GM19043 (cell line): ENCODE results near the gene NCK2.

Source experiments
- ATAC-seq: cut with Tn5 transposase; IDR thresholded peaks from one replicate; pipeline ENCODE4 v1.9.1; 2021; ENCODE audit warnings: low read depth; ENCODE audit not compliant: unreplicated experiment

The NCK2 gene

DNA sequence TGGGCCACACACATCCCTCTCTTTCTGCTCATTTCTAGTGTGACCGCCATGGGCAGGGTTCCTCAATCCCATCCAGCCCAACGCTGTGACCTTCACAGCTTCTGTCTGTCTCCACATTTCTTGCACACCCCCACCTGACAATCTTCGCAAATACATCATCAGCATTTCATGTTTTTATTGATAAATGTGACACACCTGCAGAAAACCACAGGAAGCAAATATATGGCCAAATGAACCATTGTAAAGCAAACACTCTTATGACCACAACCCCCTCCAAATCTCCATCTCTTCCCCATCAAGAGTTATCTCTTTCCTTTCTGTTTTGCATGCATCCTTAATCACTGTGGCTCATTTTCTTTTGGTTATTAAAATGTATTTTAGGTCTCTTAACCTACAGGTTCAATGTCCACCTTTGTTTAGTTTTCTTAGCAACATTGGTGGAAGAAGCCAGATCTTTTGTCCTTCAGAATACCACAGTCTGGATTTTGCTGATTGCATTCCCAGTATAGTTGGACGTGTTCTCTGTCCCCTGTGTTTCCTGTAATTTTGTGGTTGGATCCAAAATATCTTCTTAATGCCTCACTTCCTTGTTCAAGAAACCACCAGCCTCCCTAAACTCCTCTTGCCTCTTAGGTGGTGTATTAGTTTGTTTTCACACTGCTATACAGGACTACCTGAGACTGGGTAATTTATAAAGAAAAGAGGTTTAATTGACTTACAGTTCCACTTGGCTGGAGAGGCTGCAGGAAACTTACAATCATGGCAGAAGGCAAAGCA, 9.8 kb upstream of the NCK2 start:
- ATAC-seq, result no peak

DNA sequence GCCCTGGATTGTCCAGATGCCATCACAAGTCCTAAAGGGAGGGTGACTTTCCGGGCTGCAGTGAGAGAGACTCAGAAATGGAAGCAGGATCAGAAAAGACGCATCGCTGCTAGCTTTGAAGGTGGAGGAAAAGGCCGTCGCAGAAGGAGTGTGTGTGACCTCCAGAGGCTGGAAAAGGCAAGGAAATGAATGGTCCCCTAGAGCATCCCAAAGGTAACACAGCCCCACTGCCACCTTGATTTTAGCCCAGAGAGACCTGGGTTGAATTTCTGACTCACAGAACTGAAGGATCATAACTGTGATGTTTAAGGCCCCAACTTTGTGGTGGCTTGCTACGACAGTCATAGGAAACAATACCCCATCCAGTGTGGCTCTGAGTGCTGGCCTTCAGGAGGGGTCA, 8.6 kb upstream of the NCK2 start:
- no peak for ATAC-seq

DNA sequence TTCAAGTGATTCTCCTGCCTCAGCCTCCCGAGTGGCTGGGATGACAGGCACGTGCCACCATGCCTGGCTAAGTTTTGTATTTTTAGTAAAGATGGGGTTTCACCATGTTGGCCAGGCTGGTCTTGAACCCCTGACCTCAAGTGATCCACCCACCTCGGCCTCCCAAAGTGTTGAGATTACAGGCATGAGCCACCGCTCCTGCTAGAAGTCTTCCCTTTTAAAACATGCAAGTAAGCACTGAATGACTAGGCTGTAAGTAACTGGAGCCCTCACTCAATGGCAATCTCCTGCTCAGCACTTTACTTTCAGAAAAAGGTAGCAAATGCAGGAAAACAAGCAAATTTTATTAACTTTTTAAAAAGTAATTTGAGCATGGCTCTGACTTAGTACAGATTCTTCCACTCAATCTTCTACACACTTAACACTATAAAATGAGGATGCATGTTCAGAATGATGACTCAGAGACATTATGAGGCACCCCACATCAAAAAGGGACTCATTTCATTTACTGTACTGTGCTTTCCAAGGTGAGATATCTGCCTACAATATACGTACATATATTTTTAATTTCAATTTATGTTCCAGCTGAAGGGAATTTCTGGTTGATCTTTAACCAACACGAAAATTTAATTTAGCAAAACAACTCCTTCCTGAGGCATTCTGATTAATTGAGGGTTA, 6.6 kb upstream of the NCK2 start:
- ATAC-seq, result no peak

DNA sequence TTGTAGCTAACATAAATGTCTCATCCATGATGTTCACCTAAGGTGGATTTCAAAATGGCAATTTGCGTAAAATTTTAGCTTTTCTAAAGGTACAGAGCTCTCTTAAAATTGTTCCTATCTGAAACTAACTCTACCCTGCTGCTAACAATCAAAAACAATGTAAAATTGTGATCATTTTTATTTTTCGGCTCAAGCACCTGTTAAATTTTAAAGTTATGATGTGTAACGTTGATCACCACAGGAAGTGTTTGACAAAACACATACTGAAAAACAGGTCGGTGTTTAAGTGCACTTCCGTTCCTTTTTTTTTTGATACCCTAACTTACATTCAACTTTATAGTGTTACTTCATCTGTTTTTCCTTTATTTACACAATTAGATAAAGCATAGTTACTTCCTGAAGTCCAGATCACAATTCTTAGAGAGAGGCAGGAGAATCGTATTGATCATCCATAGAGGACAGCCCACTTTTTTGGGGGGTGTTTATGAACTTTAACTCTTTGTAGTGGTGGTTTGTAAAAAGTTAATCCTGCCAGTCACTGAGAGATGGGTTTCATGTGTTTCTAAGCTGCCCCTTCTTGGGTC, 6.0 kb upstream of the NCK2 start:
- no peak for ATAC-seq

DNA sequence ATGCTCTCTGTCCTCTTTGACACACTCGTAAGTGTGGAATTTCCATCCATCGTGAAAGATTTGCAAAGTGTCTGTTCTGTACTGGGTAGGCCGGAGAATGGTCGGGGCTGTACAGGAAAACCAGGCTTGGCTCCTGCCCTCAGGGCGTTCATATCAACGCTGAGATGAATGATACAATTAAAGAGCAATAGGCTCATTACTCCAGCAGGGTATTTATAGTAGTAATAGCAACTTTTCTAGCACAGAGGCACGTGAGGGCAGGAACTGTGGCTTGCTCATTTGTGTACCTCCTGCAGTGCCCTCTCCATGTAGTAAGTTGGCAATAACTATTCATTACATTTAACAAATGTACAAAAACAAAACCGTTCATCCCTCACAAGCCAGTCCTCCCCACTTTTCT, 5.3 kb upstream of the NCK2 start:
- no peak for ATAC-seq

DNA sequence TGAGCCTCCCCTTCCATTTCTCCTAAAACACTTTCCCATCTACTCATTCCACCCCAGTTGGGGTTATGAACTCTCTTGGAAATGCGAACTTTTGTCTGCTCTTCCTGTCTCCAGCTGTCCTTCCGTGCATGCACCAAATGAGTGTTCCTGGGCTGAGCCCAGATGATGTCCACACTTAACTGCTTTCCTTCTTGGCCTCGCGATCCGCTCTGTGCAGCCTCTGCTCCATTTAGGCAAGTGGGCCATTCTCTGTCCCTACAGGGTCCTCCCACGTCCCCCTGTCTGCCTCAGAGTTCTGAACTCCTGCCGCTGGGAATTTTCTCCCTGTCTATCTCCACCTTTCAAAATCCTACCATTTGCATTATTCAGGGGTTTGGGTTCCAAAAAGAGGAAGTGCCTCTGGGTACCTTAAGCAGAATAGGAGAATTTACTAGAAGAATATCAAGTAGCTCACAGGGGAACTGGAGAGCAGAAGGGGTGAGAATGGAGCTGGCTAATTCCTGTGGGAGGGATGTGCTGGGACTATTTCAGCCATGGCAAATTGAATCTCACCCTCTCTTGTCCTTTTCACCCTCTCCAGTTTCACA, 4.7 kb upstream of the NCK2 start:
- ATAC-seq, result no peak

DNA sequence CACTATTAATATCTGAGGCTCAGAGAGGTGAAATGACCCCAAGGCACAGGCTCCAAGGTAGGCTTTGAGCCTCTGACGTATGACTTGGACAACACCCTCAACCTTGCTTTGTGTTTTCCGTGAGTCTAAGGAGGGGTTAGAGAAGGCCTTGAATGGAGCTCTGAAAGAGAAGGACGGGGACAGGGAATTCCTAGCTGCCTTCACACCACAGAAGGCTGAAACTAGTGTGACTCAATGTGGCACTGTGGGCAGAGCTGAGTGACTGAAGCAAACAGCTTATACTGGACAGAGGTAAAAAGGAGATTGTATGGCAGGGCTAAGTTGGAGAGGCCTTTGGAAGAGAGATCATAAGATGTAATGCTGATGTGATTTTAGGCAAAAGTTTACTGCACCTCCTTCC, 3.5 kb upstream of the NCK2 start:
- ATAC-seq, result no peak

DNA sequence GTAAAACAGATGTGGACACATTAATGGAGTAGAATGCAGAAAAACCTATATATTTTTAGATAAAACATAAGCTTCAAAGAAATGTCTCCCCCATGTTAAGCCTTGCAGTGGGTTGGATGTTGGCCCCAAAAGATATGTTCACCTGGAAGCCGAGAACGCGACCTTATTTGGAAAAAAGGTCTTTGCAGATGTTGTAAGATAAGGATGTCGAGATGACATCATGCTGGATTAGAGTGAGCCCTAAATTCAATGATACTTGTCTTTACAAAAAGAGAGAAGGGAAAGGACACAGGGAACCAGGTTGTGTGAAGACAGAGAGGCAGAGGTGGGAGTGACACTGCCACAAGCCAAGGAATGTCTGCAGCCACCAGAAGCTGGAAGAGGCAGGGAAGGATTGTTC, 3.1 kb upstream of the NCK2 start:
- no peak for ATAC-seq

DNA sequence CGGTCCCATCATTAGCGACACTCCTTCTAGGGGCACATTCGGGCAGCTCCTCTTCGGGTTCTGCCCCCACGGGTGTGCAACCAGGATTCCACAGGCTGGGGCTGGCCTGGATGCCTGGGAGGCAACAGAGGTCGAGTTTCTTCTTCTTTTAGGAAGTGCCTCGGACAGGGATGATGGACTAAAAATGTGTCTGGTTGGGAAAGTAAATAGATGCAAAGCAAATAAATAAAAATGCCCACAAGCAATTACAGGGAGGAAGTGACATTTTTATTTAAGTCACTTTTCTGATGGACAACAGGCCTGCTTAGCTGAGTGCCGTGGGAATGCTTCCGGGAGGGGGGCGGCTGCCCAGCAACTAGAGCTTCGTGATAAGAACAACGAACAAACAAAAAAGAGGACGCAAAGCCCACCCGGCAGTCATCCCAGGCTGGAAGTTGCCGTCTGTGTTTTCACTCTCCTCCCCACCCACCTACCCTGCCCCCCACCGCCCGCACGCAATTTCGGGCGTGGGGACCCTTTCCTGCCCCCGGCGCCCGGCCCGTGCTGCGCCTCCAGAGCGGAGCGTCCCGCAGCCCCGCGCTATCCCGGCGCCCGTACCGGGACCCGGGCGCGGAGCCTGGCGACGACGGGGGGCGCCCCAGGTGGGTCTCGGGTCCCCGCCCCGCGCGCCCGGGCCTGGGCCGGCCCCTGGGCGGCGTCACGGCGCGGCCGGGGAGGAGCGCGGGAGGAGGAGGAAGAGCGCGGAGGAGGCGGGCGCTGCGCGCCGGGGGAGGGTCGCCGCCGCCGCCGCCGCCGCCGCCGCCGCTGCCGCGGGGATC, 412 bp upstream of the NCK2 start:
- ATAC-seq, result peak; percentile 67

DNA sequence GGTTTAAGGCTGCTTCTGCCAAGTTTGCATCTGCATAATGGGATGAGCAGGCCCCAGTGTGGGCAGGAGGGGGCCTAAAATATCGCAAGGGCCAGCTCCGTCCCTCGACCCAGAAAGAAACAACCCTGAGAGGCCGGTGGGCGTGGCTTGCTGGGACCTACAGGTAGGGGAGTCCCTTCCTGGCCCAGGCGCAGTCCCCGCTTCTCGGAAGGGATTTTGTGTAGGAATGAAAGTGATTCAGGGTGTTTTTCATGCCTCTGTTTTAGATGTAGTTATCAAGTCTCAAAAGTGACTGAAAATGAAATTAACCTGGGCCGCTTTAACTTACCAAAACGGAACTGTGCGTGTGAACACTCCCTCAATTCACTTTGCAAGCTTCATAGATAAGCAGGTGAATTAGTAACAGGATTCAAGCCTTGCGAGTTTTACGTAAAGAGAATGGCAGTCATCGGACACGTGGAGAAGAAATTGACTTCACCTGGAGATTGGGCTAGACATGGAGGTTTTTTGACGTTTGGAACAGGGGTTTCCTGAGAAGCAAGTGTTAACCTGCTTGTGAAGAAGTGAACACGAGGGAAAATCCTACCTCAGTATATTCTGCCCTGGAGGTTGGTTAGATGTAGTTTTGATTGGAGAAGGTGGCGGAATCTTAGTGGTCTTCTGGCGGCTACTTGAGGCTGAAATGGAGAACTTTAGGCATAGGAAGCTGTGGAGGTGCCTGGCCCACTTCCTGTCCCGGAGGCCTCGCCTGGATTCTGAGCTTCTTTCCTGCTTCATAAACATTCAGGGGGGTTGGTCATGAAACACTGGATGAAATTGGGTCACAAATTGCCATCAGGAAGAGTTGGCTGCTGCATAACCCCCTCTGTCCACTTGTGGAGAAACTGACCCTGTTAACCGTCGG, 1.7 kb downstream of the NCK2 start:
- ATAC-seq, result peak; percentile 48

DNA sequence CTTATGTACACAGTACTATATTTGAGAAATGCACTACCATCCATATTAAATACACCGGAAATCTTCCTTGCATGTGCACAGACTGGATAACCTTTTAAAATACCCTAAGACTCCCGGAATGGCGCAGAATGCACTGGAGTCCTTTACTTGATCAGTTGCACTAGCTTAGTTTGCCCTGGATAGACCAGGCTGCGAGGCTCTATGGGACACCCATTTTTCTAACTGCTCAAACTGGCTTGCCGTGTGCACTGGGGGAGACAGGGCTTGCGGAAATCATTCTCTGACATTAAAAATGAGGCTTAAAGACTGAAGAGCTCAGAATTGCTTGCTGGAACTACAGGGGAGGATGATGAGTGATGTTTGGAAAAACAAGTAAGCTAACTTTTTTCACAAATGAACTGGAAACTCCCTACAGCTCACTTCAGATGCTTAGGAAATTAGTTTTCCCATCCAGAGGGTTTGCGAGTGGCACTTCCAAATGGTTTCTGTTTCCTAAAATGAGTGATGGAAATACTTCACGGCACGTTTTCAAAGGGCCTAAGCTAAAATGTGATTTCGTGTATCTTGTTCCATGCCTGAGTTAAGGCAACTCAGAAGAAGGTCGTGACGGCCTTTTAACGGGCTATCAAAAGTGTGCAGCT, 2.7 kb downstream of the NCK2 start:
- ATAC-seq, result no peak

DNA sequence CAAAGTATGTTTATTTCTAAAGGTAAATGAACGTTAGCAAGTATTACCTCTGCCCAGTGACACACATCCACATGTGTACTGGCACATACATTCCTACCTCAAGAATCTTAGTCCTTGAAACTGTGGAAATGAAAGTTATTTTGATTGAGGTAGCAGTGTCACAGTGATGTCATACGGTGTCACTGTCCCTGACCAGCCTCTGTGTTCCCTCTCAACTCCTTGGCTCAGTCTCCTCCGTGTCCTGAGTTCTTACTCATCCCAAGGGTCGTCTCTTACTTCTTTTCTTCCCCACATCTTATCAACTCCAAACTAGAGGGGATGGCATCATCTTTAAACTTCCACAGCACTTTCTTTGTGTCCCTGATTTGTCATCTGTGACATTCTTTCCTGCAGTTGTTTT, 3.3 kb downstream of the NCK2 start:
- ATAC-seq, result no peak

DNA sequence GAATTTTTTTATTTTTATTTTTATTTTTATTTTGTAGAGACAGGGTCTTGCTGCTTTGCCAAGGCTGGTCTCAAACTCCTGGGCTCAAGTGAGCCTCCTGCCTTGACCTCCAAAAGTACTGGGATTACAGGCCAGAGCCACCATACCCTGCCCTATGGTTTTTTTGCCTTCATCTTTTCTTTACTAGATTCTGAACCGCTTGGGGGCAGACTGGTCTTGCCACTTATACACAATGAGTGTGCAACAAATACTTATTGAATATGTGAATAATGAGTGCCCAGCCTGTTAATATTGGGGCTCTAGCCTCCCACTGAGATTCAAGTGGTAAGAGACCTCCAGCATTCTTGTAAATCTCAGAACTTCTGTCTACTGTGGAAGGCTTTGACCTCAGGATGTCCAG, 3.9 kb downstream of the NCK2 start:
- no peak for ATAC-seq

DNA sequence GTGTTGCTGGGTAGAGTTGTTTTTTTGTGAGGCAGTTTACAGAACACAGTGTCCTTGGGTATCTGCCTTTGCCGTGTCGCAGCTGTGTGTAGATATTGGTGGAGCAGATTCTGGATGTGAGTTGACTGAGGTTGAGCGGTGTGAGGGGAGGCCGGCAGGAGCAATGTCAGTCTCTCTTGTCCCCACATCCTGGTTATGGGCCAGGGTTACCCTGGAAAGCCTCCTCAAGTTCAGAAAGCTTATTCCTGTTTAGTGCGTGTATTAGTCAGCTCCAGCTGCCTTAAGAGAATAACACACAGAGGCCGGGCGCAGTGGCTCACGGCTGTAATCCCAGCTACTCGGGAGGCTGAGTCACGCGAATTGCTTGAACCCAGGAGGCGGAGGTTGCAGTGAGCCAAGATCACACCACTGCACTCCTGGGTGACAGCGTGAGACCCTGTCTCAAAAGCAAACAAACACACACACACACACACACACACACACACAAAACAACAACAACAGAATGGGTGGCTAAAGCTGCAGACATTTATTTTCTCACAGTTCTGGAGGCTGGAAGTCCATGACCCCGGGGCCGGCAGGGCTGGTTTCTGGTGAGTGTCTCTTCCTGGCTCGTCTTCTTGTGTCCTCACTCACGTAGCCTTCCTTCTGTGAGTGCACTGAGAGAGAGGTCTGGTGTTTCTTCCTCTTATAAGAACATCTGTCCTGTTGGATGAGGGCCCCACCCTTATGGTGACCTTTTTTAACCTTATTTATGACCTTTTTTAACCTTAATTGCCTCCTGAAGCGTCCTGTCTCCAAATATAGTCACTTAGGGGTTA, 5.1 kb downstream of the NCK2 start:
- no peak for ATAC-seq

DNA sequence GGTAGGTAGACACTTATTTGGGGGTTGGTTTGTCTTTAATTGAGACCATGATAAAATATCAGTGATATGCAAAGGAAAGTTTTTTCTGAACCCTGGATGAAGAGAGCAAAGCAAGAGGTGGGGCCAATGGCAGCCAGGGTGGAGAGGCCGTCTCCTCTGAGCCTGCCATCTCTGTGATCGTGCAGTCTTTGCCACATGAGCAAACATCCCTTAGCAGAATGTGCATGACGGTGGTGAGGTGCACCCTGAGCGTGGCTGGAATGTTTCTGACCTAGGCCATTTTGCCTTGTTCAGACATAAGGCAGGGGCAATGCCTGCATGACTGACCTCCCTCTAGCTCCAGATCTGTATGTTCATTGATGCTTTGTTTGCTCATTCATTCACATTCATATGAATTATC, 6.0 kb downstream of the NCK2 start:
- no peak for ATAC-seq

DNA sequence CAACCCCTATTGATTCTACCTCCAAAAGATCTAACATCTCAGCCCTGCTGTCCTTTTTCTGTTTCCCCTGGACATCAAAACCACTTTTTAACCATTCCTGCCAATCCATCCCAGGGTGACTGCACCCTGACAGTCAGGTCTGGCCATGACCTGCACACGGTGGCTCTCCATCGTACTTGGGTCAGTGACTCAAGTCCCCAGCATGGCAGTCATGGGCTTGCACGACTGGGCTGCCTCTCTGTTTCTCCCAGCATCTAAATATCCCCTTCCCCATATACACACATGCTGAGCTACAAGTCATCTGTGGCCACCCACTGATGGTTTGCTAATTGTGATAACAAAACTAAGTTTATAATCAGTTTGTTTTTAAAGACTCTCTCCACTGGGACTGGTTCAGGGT, 6.6 kb downstream of the NCK2 start:
- ATAC-seq, result no peak

DNA sequence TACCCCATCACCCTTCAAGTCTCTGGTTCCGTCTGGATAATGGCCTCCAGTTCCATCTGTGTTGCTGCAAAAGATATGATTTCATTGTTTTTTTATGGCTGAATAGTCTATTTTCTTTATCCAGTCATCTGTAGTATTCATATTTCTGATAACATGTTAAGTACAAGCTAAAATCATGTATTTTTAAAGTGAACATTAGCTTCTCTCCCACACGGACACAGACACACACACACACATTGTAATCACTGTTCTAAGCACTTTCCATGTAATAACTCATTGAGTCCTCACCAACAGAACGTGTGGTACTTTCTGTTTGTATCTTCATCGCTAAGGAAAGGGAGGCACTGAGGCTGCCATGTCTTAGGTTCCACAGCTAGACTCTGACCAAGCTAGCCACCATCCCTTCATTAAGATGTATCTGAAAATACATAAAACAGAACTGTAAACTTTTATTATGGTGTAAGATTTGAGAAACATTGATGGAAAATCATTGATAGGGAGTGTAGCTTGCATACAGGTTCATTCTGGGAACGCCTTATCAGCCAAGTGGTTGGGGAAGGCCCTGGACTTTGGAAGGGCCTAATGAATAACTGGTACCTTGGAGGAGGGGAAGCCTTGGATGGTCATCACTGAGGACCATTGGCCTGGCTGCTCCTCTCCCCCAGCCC, 8.1 kb downstream of the NCK2 start:
- ATAC-seq, result no peak

DNA sequence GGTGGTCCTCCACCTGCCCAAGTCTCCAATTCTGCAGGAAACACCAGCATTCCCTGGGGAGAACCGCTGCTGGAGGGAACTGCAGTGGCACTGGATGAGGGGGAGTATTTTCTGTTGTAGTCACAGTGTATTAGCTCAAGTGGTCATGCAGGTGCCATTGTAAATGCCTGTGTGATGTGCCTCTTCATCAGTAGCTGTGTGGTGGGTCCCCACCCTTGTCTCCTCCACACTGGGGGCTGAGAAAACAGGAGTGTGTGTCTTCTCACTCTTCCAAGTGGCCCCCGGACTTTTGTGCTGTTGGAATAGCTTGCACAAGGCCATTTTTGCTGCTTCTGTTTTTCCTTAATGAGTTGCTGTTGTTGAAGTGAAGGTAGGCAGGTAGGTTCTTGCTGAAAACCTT, 8.7 kb downstream of the NCK2 start:
- ATAC-seq, result no peak
